Fibroblast of lung (primary cell): ENCODE data around the gene CD151. TPM values are rescaled to one million over a fixed set of nuclear protein-coding genes. Genes with fewer than 3 reads are reported as not detected.

Experiments used
- DNase-seq, 2 donors: peaks; one replicate each; pipeline versions ENCODE4 v3.0.0 to v3.0.0-alpha.2; 2010; ENCODE audit warnings: low read depth in 2 of 2
- H2AFZ ChIP-seq: 2 replicates; pipeline ENCODE4 v1.5.1; 2012; ENCODE audit warnings: low read length, control low read depth, inconsistent platforms
- H3K27ac ChIP-seq: 2 replicates; pipeline ENCODE4 v1.5.1; 2011; ENCODE audit warnings: low read length, control low read depth; ENCODE audit not compliant: insufficient read depth
- H3K27me3 ChIP-seq: 2 replicates; pipeline ENCODE4 v1.5.1; 2011; ENCODE audit warnings: mild to moderate bottlenecking, low read length; ENCODE audit not compliant: control insufficient read depth, insufficient read depth
- H3K36me3 ChIP-seq: 2 replicates; pipeline ENCODE4 v1.5.1; 2011; ENCODE audit warnings: low read length; ENCODE audit not compliant: control insufficient read depth, insufficient read depth
- H3K4me1 ChIP-seq: 2 replicates; pipeline ENCODE4 v1.5.1; 2011; ENCODE audit warnings: low read length; ENCODE audit not compliant: control insufficient read depth, insufficient read depth; ENCODE audit errors: extremely low read depth
- H3K4me2 ChIP-seq: 2 replicates; pipeline ENCODE4 v1.5.1; 2011; ENCODE audit warnings: low read length, control low read depth; ENCODE audit not compliant: insufficient read depth; ENCODE audit errors: extremely low read depth
- H3K4me3 ChIP-seq, 4 experiments: fragments of 200-600 bp in 1 of 4; sonication (generic) in 1 of 4; replicated peaks in 1 of 4; 2 replicates each; pipeline ENCODE4 v1.5.1; 2011 to 2016; ENCODE audit warnings: low read length in 4 of 4, low read depth in 3 of 4, mild to moderate bottlenecking in 3 of 4, control low read depth in 2 of 4, inconsistent platforms in 1 of 4, mixed read lengths in 1 of 4; ENCODE audit not compliant: insufficient read depth in 1 of 4; ENCODE audit errors: control extremely low read depth in 1 of 4
- H3K79me2 ChIP-seq: 2 replicates; pipeline ENCODE4 v1.5.1; 2012; ENCODE audit warnings: mild to moderate bottlenecking, low read length, inconsistent platforms; ENCODE audit not compliant: control insufficient read depth, insufficient read depth
- H3K9ac ChIP-seq: 2 replicates; pipeline ENCODE4 v1.5.1; 2011; ENCODE audit warnings: mild to moderate bottlenecking, low read length, control low read depth; ENCODE audit not compliant: insufficient read depth
- H3K9me3 ChIP-seq: 2 replicates; pipeline ENCODE4 v1.5.1; 2012; ENCODE audit warnings: low read depth, low read length; ENCODE audit not compliant: control insufficient read depth, insufficient read depth
- H4K20me1 ChIP-seq: 2 replicates; pipeline ENCODE4 v1.5.1; 2011; ENCODE audit warnings: low read length; ENCODE audit not compliant: control insufficient read depth, insufficient read depth; ENCODE audit errors: extremely low read depth
- CTCF ChIP-seq, 2 donors: IDR thresholded peaks in 1 of 2; conservative IDR thresholded peaks in 1 of 2; 1 replicate in 1 of 2; 2 replicates in 1 of 2; pipeline ENCODE4 v1.5.1; 2011 to 2012; ENCODE audit warnings: low read length in 2 of 2, control low read depth in 1 of 2, inconsistent platforms in 1 of 2, low read depth in 1 of 2, mild to moderate bottlenecking in 1 of 2
- EZH2 ChIP-seq: IDR thresholded peaks from 2 replicates; pipeline ENCODE4 v1.5.1; 2012; ENCODE audit warnings: low read length, control low read depth, mild to moderate bottlenecking; ENCODE audit errors: missing control alignments
- polyA plus RNA-seq, 2 donors: library from polyadenylated mRNA; depleted of rRNA in 1 of 2; stranded (reverse) in 1 of 2; unstranded in 1 of 2; fragments of >200 nt; gene quantifications; 2 replicates each; pipeline ENCODE4 v1.2.1, GENCODE V29; 2011 to 2012; ENCODE audit warnings: missing spikeins in 1 of 2
- total RNA-seq: library from RNA; depleted of rRNA; stranded (reverse); fragments of >200 nt; gene quantifications from 2 replicates; pipeline ENCODE4 v1.2.1, GENCODE V29; 2014

The CD151 gene
- total and polyA plus RNA-seq, 2 donors (not counting 1 experiment from before 2014, with no cell fraction given), result 547 to 711 TPM

- Histone ChIP-seq H3K27ac (no peak overlapping the region), H4K20me1 (no peaks in the 10 kb centered on the region), H3K79me2 (no peaks in the 10 kb centered on the region), H3K27me3 (no peaks in the 10 kb centered on the region), H3K4me2 (peak overlapping the region; percentile 68), H3K4me1 (peaks cover 20% of the 10 kb centered on the region), H3K9me3 (no peaks in the 10 kb centered on the region), H3K9ac (peak overlapping the region; percentile 16), H3K4me3 (peak overlapping the region in 2 of 4 experiments; percentile 19 to 45), H2AFZ (no peak overlapping the region), H3K36me3 (peaks cover 13% of the 10 kb centered on the region)
- TF ChIP-seq EZH2 (no peak), CTCF (conservative IDR thresholded peaks at IDR 0.05 in 1 of 2, IDR thresholded peaks at IDR 0.05 in 1 of 2; ENCODE audit: low read depth in 1 of 2, low read length in 2 of 2) (no peak)
- no peak for DNase-seq
These were observed 6.0 kb upstream of the CD151 start for GRCh38 chr11:826836-827145.

- peak overlapping the region in 2 of 4 experiments; percentile 19 to 45 for H3K4me3 ChIP-seq
- peak overlapping the region; percentile 68 for H3K4me2 ChIP-seq
- no peaks in the 10 kb centered on the region for H3K27me3 ChIP-seq
- peaks cover 24% of the 10 kb centered on the region for H3K4me1 ChIP-seq
- TF ChIP-seq EZH2, result no peak
- no peak for TF ChIP-seq CTCF (conservative IDR thresholded peaks at IDR 0.05 in 1 of 2, IDR thresholded peaks at IDR 0.05 in 1 of 2; ENCODE audit: low read depth in 1 of 2, low read length in 2 of 2)
- H2AFZ ChIP-seq, result no peak overlapping the region
- no peaks in the 10 kb centered on the region for H3K79me2 ChIP-seq
- no peak for DNase-seq
- no peak overlapping the region for H3K9ac ChIP-seq
- no peak overlapping the region for H3K27ac ChIP-seq
- no peaks in the 10 kb centered on the region for H3K9me3 ChIP-seq
- no peaks in the 10 kb centered on the region for H4K20me1 ChIP-seq
- peaks cover 10% of the 10 kb centered on the region for H3K36me3 ChIP-seq
These were observed 5.4 kb upstream of the CD151 start for GRCh38 chr11:827146-827896.

GRCh38 chr11:827897-828192 is 4.9 kb upstream of the CD151 start, which contains the start of gene CRACR2B:
CRACR2B (plus strand) TSS chr11:827919; CDS start chr11:828608, 689 bp downstream.
- Histone ChIP-seq H3K9me3 (no peaks in the 10 kb centered on the region), H3K4me1 (peaks cover 27% of the 10 kb centered on the region), H3K27me3 (no peaks in the 10 kb centered on the region), H3K9ac (peak within 1 kb of the TSS; percentile 16), H3K4me3 (peak within 1 kb of the TSS in 2 of 4 experiments; percentile 19 to 45), H3K36me3 (peaks cover 8% of the 10 kb centered on the region), H2AFZ (no peak within 1 kb of the TSS), H3K4me2 (peak within 1 kb of the TSS; percentile 68), H3K79me2 (no peaks in the 10 kb centered on the region), H3K27ac (no peak within 1 kb of the TSS), H4K20me1 (no peaks in the 10 kb centered on the region)
- no peak for DNase-seq
- TF ChIP-seq CTCF (conservative IDR thresholded peaks at IDR 0.05 in 1 of 2, IDR thresholded peaks at IDR 0.05 in 1 of 2; ENCODE audit: low read depth in 1 of 2, low read length in 2 of 2), result no peak
- no peak for TF ChIP-seq EZH2
